Epidermal melanocyte (primary cell): Measurements from ENCODE around the gene RBMY1E.
"Not testable (repeated sequence)": the region's sequence is repeated elsewhere in the genome, so short reads cannot be mapped to it uniquely, and the experiment has no call there.

ENCODE experiments used
- DNase-seq: peaks from one replicate; pipeline ENCODE4 v3.0.0; 2011; ENCODE audit warnings: low spot score; ENCODE audit not compliant: insufficient read length

RBMY1E gene

GRCh38 chrY:21917932-21918331, at the start of gene RBMY1E:
Gene RBMY1E, minus strand, starts transcription at chrY:21918032. Its CDS starts 1,978 bp downstream, at chrY:21916054.
- DNase-seq: not testable (repeated sequence)

GRCh38 chrY:21894426-21894825, 23.4 kb downstream of the RBMY1E start, which contains the start of gene RBMY1D:
Gene RBMY1D, minus strand, starts transcription at chrY:21894526. Its CDS starts 2,013 bp downstream, at chrY:21892513.
- not testable (repeated sequence) for DNase-seq

GRCh38 chrY:21869407-21870076, 48.3 kb downstream of the RBMY1E start:
- not testable (repeated sequence) for DNase-seq
